Measurements from ENCODE around the gene ZSCAN10.

The ZSCAN10 gene

GRCh38 chr16:3133844-3134243, 34.8 kb upstream of the ZSCAN10 start:
- no peak for ATAC-seq

DNA sequence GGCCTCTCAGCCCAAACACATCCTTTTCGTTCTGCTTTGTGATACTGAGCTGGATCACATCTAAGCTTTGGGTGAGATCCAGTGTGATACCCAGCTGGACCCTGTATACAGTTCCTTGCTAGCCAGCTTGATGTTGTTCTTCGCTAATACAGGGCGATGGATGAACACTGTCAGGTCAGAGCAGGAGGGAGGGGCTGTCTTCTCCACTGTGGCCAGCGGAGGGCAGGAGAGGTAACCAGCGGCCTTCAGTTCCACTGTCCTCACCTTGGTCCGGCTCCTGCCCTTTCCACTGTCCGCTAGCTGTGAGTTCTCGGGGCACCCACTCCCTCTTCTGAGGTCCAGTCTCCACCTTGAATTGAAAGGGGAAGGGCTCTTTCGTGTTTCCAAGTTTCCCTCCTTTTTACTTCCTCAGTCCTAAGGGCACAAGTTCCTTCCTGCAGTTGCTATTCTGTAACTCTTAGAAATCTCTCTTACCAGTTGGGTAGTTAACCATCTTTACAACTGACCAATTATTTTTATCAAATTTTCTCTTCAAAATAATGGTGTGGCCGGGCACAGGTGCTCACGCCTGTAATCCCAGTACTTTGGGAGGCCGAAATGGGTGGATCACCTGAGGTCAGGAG, 32.8 kb upstream of the ZSCAN10 start:
- ATAC-seq: no peak

DNA sequence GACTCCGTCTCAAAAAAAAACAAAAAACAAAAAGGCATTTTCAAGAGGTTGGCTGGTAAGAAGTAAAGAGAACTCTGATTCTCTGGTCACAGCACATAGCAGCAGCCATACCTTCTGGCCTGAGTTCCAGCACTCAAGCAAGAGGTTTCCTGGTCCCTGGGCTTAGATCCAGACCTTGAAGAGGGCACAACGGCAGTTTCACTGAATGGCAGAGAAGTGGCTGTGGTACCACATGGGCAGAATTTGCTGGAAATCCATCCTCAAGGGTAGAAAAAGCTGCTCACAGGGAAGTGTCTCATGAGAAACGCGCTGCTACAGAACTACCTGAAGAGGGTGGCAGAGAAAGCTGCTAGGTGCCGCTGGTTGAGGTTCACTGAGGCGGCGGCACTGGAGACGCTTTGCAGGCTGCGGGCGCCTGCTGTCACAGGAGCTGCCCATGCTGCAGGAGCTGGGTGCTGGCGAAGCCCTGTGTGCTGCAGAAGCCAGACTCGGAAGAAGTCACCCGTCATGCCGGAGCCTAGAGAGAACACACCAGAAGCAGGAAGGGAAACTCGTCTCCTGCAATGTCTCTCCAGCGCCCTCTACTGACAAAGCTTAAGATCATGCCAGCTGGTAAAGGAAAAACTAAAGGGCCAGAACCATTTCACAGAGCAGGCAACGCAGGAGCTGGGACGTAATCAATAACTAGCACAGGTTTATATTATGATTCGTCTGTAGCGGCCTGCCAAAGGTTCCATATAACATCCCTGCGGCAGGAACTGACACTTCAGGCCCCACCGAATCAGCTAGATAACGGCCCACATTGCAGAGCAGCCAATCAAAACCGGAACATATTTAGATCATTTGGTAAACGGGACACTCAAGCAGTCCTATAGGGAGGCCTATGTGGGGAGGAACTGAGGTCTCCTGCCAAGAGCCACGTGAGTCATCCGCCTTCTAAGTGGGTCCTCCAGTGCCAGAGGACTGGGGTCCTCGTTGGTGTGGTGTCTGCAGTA, 30.3 kb upstream of the ZSCAN10 start:
- peak; percentile 66 to 77 for ATAC-seq

GRCh38 chr16:3127745-3128144, 28.7 kb upstream of the ZSCAN10 start:
- no peak for ATAC-seq

- ATAC-seq: peak; percentile 91 to 92
These were observed 25.1 kb upstream of the ZSCAN10 start for GRCh38 chr16:3123986-3124886.

- ATAC-seq: no peak
These were observed 24.0 kb upstream of the ZSCAN10 start for GRCh38 chr16:3122926-3123570.

GRCh38 chr16:3121851-3122467, 22.9 kb upstream of the ZSCAN10 start:
- no peak for ATAC-seq

DNA sequence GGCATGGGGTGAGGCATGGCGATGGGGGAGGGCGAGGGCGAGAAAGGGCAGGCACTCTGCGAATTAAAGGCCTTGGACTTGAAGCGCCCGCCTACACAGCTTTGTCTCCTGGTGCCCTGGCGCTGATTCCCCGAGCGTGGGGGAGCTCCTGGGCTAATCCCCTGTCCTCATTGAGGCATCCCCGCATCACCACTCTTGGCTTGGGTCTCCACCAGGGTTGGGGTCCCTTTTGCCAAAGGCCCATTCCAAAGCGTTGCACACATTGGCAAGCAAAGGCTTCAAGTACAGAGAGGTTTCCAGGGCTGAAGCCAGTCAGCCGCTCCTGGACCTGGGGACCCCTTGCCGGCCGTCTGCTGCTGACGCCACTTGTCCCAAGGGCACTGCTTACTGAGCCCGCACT, 21.3 kb upstream of the ZSCAN10 start:
- no peak for ATAC-seq

DNA sequence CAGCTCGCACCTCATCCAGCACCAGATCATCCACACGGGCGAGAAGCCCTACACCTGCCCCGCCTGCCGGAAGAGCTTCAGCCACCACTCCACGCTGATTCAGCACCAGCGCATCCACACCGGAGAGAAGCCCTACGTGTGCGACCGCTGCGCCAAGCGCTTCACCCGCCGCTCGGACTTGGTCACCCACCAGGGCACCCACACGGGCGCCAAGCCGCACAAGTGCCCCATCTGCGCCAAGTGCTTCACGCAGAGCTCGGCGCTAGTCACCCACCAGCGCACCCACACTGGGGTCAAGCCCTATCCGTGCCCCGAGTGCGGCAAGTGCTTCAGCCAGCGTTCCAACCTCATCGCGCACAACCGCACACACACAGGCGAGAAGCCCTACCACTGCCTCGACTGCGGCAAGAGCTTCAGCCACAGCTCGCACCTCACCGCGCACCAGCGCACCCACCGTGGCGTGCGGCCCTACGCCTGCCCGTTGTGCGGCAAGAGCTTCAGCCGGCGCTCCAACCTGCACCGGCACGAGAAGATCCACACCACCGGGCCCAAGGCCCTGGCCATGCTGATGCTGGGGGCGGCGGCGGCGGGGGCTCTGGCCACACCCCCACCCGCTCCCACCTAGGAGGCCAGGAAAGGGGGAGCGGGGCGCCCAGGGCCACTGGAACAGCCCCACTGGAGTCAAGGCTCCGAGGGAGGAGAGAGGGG, 20.8 kb upstream of the ZSCAN10 start:
- ATAC-seq: no peak

- no peak for ATAC-seq
These were observed 20.2 kb upstream of the ZSCAN10 start for GRCh38 chr16:3119286-3119685.

GRCh38 chr16:3118846-3119245, 19.8 kb upstream of the ZSCAN10 start:
- ATAC-seq: no peak

- ATAC-seq: no peak
These were observed 19.2 kb upstream of the ZSCAN10 start for GRCh38 chr16:3118204-3118790.

DNA sequence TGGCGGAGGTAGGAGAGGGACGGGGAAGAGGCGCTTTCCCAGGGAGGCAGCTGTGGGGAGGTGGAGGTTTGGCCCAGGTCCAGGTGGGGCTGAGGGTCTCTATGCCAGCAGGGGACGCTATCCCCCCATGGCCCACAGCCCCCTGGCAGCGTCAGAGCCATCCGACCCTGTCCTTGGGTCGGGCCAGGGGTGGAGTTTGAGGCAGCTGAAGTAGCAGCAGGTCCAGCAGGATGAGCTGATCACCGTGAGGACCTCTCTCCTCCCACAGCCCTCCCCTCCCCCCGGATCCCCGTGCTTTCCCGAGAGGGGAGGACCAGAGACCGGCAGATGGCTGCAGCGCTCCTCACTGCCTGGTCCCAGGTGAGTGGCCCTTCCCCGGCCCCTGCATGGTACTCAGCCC, 16.5 kb upstream of the ZSCAN10 start:
- ATAC-seq: no peak

- no peak for ATAC-seq
These were observed 15.9 kb upstream of the ZSCAN10 start for GRCh38 chr16:3115003-3115402.

GRCh38 chr16:3113765-3114479, 14.8 kb upstream of the ZSCAN10 start:
- no peak for ATAC-seq

DNA sequence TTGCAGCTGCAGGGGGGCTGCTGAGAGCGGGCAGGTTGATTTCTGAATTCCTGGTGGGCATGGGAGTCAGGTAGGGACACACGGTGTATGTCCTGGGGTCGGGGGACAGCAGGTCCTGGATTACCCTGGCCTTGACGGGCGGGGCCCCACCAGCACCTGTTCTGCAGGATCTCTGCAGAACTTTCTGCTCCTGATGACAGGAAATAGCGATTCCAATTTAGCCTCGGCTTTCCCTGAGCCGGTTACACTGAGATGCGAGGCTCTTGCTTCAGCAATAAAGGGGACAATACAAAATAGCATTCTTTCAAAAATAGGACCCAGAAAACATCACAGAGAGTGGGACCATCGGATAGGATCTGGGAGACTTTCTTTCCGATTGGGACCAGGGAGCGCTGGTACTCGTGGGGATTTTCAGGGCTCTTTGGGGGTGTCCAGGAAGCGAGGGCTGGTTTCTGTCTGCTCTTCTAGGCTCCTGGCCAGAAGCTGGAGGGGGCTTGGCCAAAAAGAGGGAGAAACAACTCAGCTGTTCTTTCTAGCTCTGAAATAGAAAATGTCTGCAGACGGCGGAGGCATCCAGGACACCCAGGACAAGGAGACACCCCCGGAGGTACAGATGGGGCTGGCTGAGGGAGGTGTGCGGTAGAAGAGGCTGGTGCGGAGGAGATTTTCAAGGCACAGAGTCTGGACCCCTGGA, 13.9 kb upstream of the ZSCAN10 start:
- no peak for ATAC-seq

GRCh38 chr16:3112058-3112880, 13.2 kb upstream of the ZSCAN10 start, which contains the start of gene ZNF205:
ZNF205 (plus strand) TSS chr16:3112586; CDS start chr16:3113431, 845 bp downstream.
- no peak for ATAC-seq

DNA sequence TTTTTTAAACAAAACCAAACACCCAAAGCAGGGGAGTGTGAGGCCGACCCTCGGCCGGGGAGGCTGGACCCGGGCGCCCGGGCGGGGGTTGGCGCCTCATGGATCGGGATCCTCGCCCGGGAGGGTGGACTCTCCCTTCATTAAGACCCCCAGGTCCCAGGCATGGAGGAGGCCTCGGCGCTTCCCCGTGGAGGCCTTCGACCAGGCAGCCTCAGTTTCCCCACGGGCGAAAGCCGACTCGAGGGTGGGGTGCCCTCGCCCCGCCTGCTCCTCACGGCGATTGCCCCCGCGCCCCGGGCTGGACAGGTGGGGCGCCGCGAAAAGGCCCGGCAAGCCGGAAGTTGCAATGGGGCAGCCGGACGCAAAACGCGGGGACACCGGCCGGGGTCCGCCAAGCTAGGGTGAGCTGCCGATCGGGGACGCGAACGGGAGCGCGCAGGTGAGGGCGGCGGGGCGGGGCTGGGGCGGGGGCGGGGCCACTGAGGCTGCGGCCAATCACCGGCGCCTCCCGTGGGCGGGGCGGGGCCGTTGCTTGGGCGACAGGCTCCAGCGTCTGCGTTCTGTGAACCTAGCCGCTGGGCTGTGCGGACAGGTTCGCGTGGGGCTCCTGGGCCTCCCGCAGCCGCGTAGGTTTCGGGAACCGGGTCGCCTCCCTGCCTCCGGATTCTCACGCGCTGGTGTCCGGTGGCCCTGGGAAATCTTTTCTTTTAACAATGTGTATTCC, 7.3 kb upstream of the ZSCAN10 start:
- ATAC-seq: peak; percentile 92 to 93
